Heart left ventricle (tissue), 16 donors: Measurements from ENCODE around the gene CBX2. TPM values are rescaled to one million over a fixed set of nuclear protein-coding genes. Genes with fewer than 3 reads are reported as not detected.

Experiments used
- ATAC-seq, 4 donors: fragments of 200-7000 bp; cut with Tn5 transposase; one replicate each; pipeline ENCODE4 v1.9.1; 2020 to 2022; ENCODE audit warnings: moderate library complexity in 4 of 4, mild to moderate bottlenecking in 3 of 4, moderate number of reproducible peaks in 1 of 4
- DNase-seq, 5 donors: peaks; one replicate each; pipeline ENCODE4 v3.0.0-alpha.2; 2020
- H3K27ac ChIP-seq, 12 donors: fragments of 200-600 bp; sonication (generic) in 4 of 12; one replicate each; pipeline versions ENCODE4 v1.5.0 to v1.8.0; 2016 to 2022; ENCODE audit warnings: mild to moderate bottlenecking in 2 of 12
- H3K27me3 ChIP-seq, 9 donors: fragments of 200-600 bp; sonication (generic) in 2 of 9; one replicate each; pipeline versions ENCODE4 v1.5.1 to v1.8.0; 2016 to 2022; ENCODE audit warnings: mild to moderate bottlenecking in 3 of 9
- H3K36me3 ChIP-seq, 9 donors: fragments of 200-600 bp; sonication (generic) in 2 of 9; one replicate each; pipeline versions ENCODE4 v1.5.0 to v1.8.0; 2018 to 2022; ENCODE audit warnings: mild to moderate bottlenecking in 2 of 9
- H3K4me1 ChIP-seq, 12 donors: fragments of 200-600 bp; sonication (generic) in 4 of 12; one replicate each; pipeline versions ENCODE4 v1.5.0 to v1.8.0; 2016 to 2022; ENCODE audit warnings: mild to moderate bottlenecking in 3 of 12
- H3K4me3 ChIP-seq, 12 donors: fragments of 200-600 bp; sonication (generic) in 4 of 12; one replicate each; pipeline versions ENCODE4 v1.5.0 to v1.8.0; 2017 to 2022; ENCODE audit warnings: mild to moderate bottlenecking in 9 of 12, moderate library complexity in 4 of 12
- H3K9me3 ChIP-seq, 12 donors: fragments of 200-600 bp; sonication (generic) in 4 of 12; one replicate each; pipeline versions ENCODE4 v1.5.0 to v1.8.0; 2016 to 2022; ENCODE audit warnings: mild to moderate bottlenecking in 1 of 12
- CTCF ChIP-seq, 12 donors: fragments of 200-600 bp; sonication (generic) in 4 of 12; IDR thresholded peaks; one replicate each; pipeline versions ENCODE4 v1.5.0 to v1.8.0; 2018 to 2022; ENCODE audit warnings: antibody characterized with exemption in 12 of 12, mild to moderate bottlenecking in 5 of 12
- POLR2A ChIP-seq, 2 donors: fragments of 450-650 bp; IDR thresholded peaks; one replicate each; pipeline ENCODE4 v1.6.1; 2017; ENCODE audit warnings: antibody characterized with exemption in 2 of 2, mild to moderate bottlenecking in 2 of 2, moderate library complexity in 2 of 2
- WGBS, 4 donors: extraction: QIAGEN DNeasy Blood & Tissue Kit in 2 of 4; methylation state at CpG; one replicate each; pipeline versions ENCODE4 v1.1.5 to v1.1.7; 2013 to 2018; 5-methylcytosine and 5-hydroxymethylcytosine counted together
- intact Hi-C, 10 donors: fragments of 100-400 bp; cut with DNase I; formaldehyde crosslinking; loops; one replicate each; pipeline versions ENCODE4 v1.11.1 to v1.14.2; 2022
- polyA plus RNA-seq, 2 donors: library from polyadenylated mRNA; stranded (reverse); fragments of 200-250 nt; gene quantifications; one replicate each; pipeline ENCODE4 v1.2.3, GENCODE V29; 2013
- total RNA-seq, 9 donors: library from RNA; depleted of rRNA in 2 of 9; stranded (reverse); fragments of >200 nt in 2 of 9; fragmentation: NEBNext Ultra II Directional in 3 of 9; extraction: Animal tissue kit (Norgen Biotek cat#: 25700) in 3 of 9; gene quantifications; one replicate each; pipeline versions ENCODE4 v1.1.0 to v1.2.4, GENCODE V29; 2016 to 2023
- donor health status: ischemic (EF 13 %, LVEDD 7.1; RV severe dilation, severe dysfunction).
- donor health status: healthy with polysubstance abuse.
- donor health status: DM: no; HTN: yes; CAD: no.
- donor health status: DM: no; HTN: no; CAD: no.
- donor health status: ischemic (EF 25% LVEDD 6.9; RV normal size, moderate dysfunction).
- donor health status: ischemic (EF 25% LVEDD 5.7; RV mildly dilated, moderate dysfunction).
- donor health status: healthy.
- donor health status: DM: yes; HTN: yes; CAD: no.
- donor health status: ischemic (EF 35%, LVEDD 5.7; RV mildly dilated, moderate dysfunction).
- donor health status: nonischemic (EF 11% LVEDD 7.7; RV severe dilation, severe dysfunction).
- donor health status: DM: yes; HTN: yes; CAD: no.
- donor health status: PGD.
- donor health status: ischemic (EF 29% LVEDD 5.4; RV normal size, mild dysfunction).
- donor health status: nonischemic (EF 23%, LVEDD 6.1; RV moderate dilation, normal function).

CBX2 gene
- total and polyA plus RNA-seq, 11 donors = 2.4 to 4.3 (median 3.1) TPM

DNA sequence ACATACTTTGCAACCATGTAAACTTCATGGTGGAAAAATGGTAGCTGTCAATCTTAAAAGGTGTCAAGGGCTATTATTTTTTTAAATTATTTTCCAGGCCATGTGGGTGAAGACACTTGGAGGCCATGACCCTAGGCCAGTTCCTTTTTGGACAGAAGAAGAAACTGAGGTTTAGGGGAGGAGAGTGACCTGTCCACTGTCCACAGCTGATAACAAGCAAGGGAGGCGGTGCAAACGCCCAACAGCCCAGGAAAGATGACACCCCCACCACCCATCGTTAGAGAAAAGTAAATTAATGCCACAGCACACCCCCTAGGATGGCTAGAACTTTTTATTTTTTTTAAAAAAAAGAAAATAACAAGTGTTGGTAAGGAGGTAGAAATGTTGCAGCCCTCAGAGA, 28.0 kb upstream of the CBX2 start:
- no peak for DNase-seq
- 39 to 52% (median 51%) methylated on average over 3 of the region's 3 CpGs for WGBS, 4 donors
- ATAC-seq = no peak
- peaks cover 0 to 21% (median 5%) of the 10 kb centered on the region in 12 donors for H3K4me1 ChIP-seq
- no peak overlapping the region for H3K27ac ChIP-seq
- intact Hi-C loops = loop anchor here in 7 of 10 donors (5.0 to 10.0 kb wide), 8 partner anchors 45 to 245 kb away; partner anchors contain the start of genes CBX4 (in 2 of the 7) and CBX8 (in 2 of the 7)
- H3K4me3 ChIP-seq = no peak overlapping the region
- TF ChIP-seq CTCF (IDR thresholded peaks at IDR 0.05) (no peak), POLR2A (IDR thresholded peaks at IDR 0.05) (no peak)
- peaks cover 27 to 94% (median 72%) of the 10 kb centered on the region in 9 donors for H3K27me3 ChIP-seq
- no peaks in the 10 kb centered on the region for H3K36me3 ChIP-seq
- no peaks in the 10 kb centered on the region for H3K9me3 ChIP-seq

DNA sequence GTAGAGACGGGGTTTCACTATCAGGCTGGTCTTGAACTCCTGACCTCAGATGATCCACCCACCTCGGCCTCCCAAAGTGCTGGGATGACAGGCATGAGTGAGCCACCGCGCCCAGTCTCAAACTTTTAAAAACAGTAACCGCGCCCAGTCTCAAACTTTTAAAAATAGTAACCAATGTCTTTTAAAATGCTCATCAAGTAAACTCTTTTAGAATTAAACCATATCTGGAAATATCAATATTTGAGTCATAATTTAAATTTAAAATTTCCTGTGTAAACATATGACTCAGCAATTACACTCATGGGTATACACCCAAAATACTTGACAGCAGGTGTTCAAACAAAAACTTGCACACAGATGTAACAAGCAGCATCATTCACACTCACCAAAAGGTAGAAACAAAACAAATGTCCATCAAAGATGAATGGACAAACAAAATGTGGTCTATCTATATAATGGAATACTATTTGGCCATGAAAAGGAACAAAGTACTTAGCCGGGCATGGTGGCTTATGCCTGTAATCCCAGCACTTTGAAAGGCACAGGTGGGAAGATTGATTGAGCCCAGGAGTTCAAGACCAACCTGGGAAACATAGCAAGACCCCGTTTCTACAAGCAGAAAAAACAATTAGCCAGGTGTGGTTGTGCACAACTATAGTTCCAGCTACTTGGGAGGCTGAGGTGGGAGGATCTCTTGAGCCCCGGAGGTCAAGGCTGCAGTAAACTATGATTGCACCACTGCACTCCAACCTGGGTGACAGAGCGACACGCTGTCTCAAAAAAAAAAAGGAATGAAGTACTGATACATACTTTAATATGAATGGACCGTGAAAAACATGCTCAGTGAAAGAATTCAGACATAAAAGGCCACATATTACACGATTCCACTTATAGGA, 27.1 kb upstream of the CBX2 start:
- WGBS, 4 donors = 78 to 83% (median 82%) methylated on average over 13 of the region's 13 CpGs
- Histone ChIP-seq H3K27me3 (peaks cover 27 to 100% (median 68%) of the 10 kb centered on the region in 9 donors), H3K9me3 (no peaks in the 10 kb centered on the region), H3K4me3 (no peak overlapping the region), H3K4me1 (peaks cover 0 to 21% (median 4%) of the 10 kb centered on the region in 12 donors), H3K27ac (no peak overlapping the region), H3K36me3 (no peaks in the 10 kb centered on the region)
- no peak for ATAC-seq
- TF ChIP-seq POLR2A (IDR thresholded peaks at IDR 0.05) = no peak
- TF ChIP-seq CTCF (IDR thresholded peaks at IDR 0.05) = no peak
- DNase-seq = peak in 1 of 5 donors; percentile 13
- intact Hi-C loops = no loop called here

GRCh38 chr17:79752175-79752574, 25.8 kb upstream of the CBX2 start:
- DNase-seq = peak in 1 of 5 donors; percentile 29
- intact Hi-C loops = no loop called here

More at GRCh38 chr17:79752175-79752574, 25.8 kb upstream of the CBX2 start:
- TF ChIP-seq CTCF (IDR thresholded peaks at IDR 0.05) (no peak), POLR2A (IDR thresholded peaks at IDR 0.05) (no peak)
- Histone ChIP-seq H3K27ac (no peak overlapping the region), H3K4me3 (no peak overlapping the region), H3K36me3 (no peaks in the 10 kb centered on the region), H3K27me3 (peaks cover 18 to 91% (median 55%) of the 10 kb centered on the region in 9 donors), H3K4me1 (peaks cover 0 to 15% (median 3%) of the 10 kb centered on the region in 12 donors), H3K9me3 (no peaks in the 10 kb centered on the region)
- no peak for ATAC-seq
- 67 to 76% (median 70%) methylated on average over 13 of the region's 13 CpGs for WGBS, 4 donors
